Ovary (tissue), 9 donors: ENCODE measurements around the gene DHCR24. TPM values are rescaled to one million over a fixed set of nuclear protein-coding genes. Genes with fewer than 3 reads are reported as not detected.

Source experiments
- DNase-seq, 5 donors: peaks; one replicate each; pipeline ENCODE4 v3.0.0-alpha.2; 2019 to 2020
- H3K27ac ChIP-seq, 2 donors: fragments of 200-600 bp; one replicate each; pipeline versions ENCODE4 v1.5.1 to v1.8.0; 2019 to 2022
- H3K27me3 ChIP-seq: fragments of 200-600 bp; one replicate; pipeline ENCODE4 v1.8.0; 2022
- H3K36me3 ChIP-seq: fragments of 200-600 bp; sonication (generic); one replicate; pipeline ENCODE4 v1.5.1; 2019
- H3K4me1 ChIP-seq: one replicate; pipeline ENCODE4 v1.8.1; 2013; ENCODE audit warnings: mild to moderate bottlenecking, moderate library complexity; ENCODE audit not compliant: insufficient read depth
- H3K4me3 ChIP-seq: fragments of 200-600 bp; sonication (generic); one replicate; pipeline ENCODE4 v1.5.1; 2017
- H3K9me3 ChIP-seq, 2 donors: fragments of 200-600 bp in 1 of 2; sonication (generic) in 1 of 2; one replicate each; pipeline versions ENCODE4 v1.5.1 to v1.8.1; 2013 to 2019; ENCODE audit warnings: mild to moderate bottlenecking in 1 of 2, moderate library complexity in 1 of 2
- EP300 ChIP-seq: sonication (generic); formaldehyde crosslinking; IDR thresholded peaks from one replicate; pipeline ENCODE4 v1.6.1; 2017; ENCODE audit warnings: antibody characterized with exemption
- POLR2A ChIP-seq: fragments of 450-650 bp; IDR thresholded peaks from one replicate; pipeline ENCODE4 v1.6.1; 2017; ENCODE audit warnings: antibody characterized with exemption, mild to moderate bottlenecking, moderate library complexity
- WGBS, 3 donors: extraction: QIAGEN DNeasy Blood & Tissue Kit in 1 of 3; methylation state at CpG; one replicate each; pipeline versions ENCODE4 v1.1.5 to v1.1.7; 2013 to 2017; 5-methylcytosine and 5-hydroxymethylcytosine counted together
- intact Hi-C, 4 donors: fragments of 100-400 bp; cut with DNase I; formaldehyde crosslinking; loops; one replicate each; pipeline versions ENCODE4 v1.11.0 to v1.15.1; 2022 to 2023
- polyA plus RNA-seq, 2 donors: library from polyadenylated mRNA; stranded (reverse); fragments of 200-250 nt in 1 of 2; fragments of 350-450 nt in 1 of 2; fragmentation: Illumina TruSeq in 1 of 2; extraction: RNeasy Lipid Tissue Mini Kit (QIAGEN cat#74804) in 1 of 2; gene quantifications; one replicate each; pipeline ENCODE4 v1.2.3, GENCODE V29; 2013 to 2014
- total RNA-seq, 7 donors: library from RNA; depleted of rRNA in 2 of 7; stranded (reverse); fragments of >200 nt in 2 of 7; fragmentation: NEBNext Ultra II Directional in 3 of 7; extraction: Animal tissue kit (Norgen Biotek cat#: 25700) in 3 of 7; gene quantifications; one replicate each; pipeline versions ENCODE4 v1.1.0 to v1.2.4, GENCODE V29; 2016 to 2023
- TF ChIP-seq, protein P1 (sequence below), 3 donors: fragments of 450-650 bp in 2 of 3; fragments of 200-600 bp in 1 of 3; IDR thresholded peaks; one replicate each; pipeline versions ENCODE4 v1.5.1 to v1.8.0; 2016 to 2022; ENCODE audit warnings: antibody characterized with exemption in 3 of 3, mild to moderate bottlenecking in 1 of 3
- donor health status: DM: no; HTN: no; CAD: no; lungs with moderate emphysema.
- donor health status: DM: no; HTN: no; CAD: no.
- donor health status: Bipolar disorder and iron deficiency.
- donor health status: DM: yes; HTN: yes; CAD: no.
- donor health status: DM: no; HTN: no; CAD: no.
- donor health status: DM: yes; HTN: yes; CAD: no.

DHCR24 gene
- total and polyA plus RNA-seq, 9 donors = 10.5 to 1,394 (median 74.6) TPM

DNA sequence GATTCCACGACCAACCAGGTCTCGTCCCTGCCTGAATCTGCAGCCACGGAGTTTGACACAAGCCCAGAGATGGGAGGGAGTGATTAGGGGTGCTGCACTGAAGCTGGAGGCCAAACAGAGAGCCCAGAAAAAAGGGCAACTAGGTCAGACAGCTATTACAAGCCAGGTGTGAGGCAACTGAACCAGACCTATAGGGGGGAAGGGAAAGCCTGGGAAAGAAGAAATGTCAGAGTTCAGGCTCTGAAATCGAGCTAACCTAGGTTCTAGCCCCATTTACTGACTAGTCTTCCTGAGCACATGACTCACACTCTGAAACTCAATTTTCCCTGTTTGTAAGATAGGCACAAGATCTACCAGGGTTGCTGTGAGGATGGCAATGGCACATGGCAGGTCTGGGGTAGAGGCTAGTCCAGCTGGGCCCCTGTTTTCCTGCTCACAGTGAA lies 1.7 kb downstream of the DHCR24 start:
- H3K27ac ChIP-seq = no peak overlapping the region
- no peaks in the 10 kb centered on the region for H3K9me3 ChIP-seq
- H3K36me3 ChIP-seq = no peaks in the 10 kb centered on the region
- WGBS, 3 donors = 85 to 93% (median 86%) methylated on average over 4 of the region's 4 CpGs
- intact Hi-C loops = no loop called here
- H3K4me1 ChIP-seq = peaks cover 11% of the 10 kb centered on the region
- H3K27me3 ChIP-seq = no peaks in the 10 kb centered on the region
- no peak for DNase-seq
- no peak for TF ChIP-seq POLR2A
- TF ChIP-seq EP300 = no peak
- TF ChIP-seq, protein P1, sequence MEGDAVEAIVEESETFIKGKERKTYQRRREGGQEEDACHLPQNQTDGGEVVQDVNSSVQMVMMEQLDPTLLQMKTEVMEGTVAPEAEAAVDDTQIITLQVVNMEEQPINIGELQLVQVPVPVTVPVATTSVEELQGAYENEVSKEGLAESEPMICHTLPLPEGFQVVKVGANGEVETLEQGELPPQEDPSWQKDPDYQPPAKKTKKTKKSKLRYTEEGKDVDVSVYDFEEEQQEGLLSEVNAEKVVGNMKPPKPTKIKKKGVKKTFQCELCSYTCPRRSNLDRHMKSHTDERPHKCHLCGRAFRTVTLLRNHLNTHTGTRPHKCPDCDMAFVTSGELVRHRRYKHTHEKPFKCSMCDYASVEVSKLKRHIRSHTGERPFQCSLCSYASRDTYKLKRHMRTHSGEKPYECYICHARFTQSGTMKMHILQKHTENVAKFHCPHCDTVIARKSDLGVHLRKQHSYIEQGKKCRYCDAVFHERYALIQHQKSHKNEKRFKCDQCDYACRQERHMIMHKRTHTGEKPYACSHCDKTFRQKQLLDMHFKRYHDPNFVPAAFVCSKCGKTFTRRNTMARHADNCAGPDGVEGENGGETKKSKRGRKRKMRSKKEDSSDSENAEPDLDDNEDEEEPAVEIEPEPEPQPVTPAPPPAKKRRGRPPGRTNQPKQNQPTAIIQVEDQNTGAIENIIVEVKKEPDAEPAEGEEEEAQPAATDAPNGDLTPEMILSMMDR (IDR thresholded peaks at IDR 0.05) = no peak
- no peak overlapping the region for H3K4me3 ChIP-seq

DNA sequence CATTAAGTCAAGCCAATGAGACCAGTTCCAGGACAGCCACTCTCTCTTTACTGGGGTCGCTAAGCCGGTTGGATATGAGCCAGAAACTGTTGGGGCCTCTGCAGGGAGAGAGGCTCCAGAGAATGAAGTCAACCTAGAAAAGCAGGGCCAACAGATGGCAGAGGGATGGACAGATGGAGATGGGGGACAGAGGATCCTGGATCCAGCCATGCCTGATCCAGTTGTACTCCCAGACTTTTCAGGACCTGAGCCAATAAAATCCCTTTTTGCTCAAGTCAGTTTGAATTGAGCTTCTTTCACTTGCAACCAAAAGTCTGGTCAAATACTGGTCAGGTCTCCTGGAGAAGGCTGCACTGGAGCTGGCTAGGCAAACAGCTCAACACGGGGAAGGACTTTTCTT lies 2.2 kb downstream of the DHCR24 start:
- H3K4me3 ChIP-seq = no peak overlapping the region
- no peak for DNase-seq
- H3K4me1 ChIP-seq = peaks cover 11% of the 10 kb centered on the region
- no peaks in the 10 kb centered on the region for H3K9me3 ChIP-seq
- no peaks in the 10 kb centered on the region for H3K36me3 ChIP-seq
- H3K27ac ChIP-seq = no peak overlapping the region
- no peak for TF ChIP-seq POLR2A
- no peak for TF ChIP-seq EP300
- TF ChIP-seq, protein P1 (IDR thresholded peaks at IDR 0.05) = no peak
- 72 to 77% (median 75%) methylated on average over 3 of the region's 3 CpGs for WGBS, 3 donors
- H3K27me3 ChIP-seq = no peaks in the 10 kb centered on the region
- intact Hi-C loops = no loop called here

DNA sequence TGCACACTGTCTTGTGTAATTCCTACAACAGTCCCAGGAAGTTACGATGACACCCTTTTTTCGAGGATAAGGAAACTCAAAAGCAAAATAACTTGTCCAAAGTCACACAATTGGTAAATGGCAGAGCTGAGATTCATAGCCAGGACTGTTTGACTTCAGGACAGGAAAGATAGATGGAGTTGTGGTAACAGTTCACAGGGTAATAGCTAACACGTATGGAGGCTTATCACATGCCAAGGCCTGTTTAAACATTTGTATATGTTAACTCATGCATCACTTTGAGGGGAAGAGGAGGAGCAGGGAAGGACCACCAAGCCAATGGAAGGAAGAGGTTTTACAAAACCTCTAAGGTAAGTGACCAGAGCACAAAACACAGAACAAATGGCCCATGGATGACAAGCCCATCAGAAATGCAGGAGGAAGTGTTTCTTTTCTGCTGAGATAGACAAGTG lies 2.8 kb downstream of the DHCR24 start:
- Histone ChIP-seq H3K4me1 (peaks cover 11% of the 10 kb centered on the region), H3K27ac (no peak overlapping the region), H3K4me3 (no peak overlapping the region), H3K9me3 (no peaks in the 10 kb centered on the region), H3K27me3 (no peaks in the 10 kb centered on the region), H3K36me3 (no peaks in the 10 kb centered on the region)
- TF ChIP-seq EP300 (no peak), POLR2A (no peak)
- TF ChIP-seq, protein P1 (IDR thresholded peaks at IDR 0.05) = no peak
- intact Hi-C loops = no loop called here
- 36 to 42% (median 38%) methylated on average over 3 of the region's 3 CpGs for WGBS, 3 donors
- no peak for DNase-seq

DNA sequence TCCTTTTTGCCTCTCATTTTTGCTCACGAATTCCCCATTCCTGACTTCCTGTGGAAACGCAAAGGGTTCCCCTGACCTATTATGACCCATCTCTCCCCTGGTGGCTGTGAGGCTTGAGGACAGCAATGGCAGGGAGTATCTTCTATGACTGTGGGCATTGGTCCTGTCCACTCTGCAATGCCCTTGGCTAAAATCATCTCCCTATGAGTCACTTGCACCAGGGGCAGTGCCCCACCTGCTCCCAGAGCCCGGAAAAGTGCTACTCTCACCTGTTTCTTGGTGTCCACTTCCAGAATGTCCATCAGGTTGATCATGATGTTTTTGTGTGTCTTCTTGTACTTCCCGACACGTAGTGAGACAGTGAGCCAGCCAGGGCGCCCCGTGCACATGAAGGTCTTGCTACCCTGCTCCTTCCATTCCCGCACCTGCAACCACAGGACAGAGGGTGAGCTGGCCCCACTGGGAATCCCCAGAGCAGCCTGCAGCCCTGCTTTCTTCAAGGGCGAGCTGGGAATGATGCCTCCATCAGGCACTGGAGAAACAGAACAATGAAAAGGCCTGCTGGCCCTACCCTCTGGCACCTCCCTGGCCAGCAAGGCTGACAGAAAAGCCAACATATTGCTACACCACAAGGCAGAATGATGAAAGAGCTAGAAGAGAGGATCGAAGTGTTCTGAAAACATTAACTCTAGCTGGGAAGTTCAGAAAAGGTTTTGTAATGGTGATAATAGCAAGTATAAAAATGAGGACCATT lies 3.5 kb downstream of the DHCR24 start:
- Histone ChIP-seq H3K9me3 (no peaks in the 10 kb centered on the region), H3K27me3 (no peaks in the 10 kb centered on the region), H3K27ac (no peak overlapping the region), H3K4me1 (peaks cover 11% of the 10 kb centered on the region), H3K4me3 (no peak overlapping the region), H3K36me3 (no peaks in the 10 kb centered on the region)
- DNase-seq = no peak
- 84 to 87% (median 86%) methylated on average over 10 of the region's 10 CpGs for WGBS, 3 donors
- TF ChIP-seq, protein P1 (IDR thresholded peaks at IDR 0.05) = no peak
- no peak for TF ChIP-seq POLR2A
- intact Hi-C loops = no loop called here
